ENCODE results near the gene CFAP58. TPM values are rescaled to one million over a fixed set of nuclear protein-coding genes. Genes with fewer than 3 reads are reported as not detected.

The CFAP58 gene
- not detected in 2 replicates for total RNA-seq (2016; rRNA removed; fragmentation: Illumina TruSeq; extraction: Trizol)
- total RNA-seq (2016; cell fraction: cytosol; rRNA removed; fragmentation: Illumina TruSeq; extraction: Trizol; ENCODE audit: low read depth) = not detected in 2 replicates
- total RNA-seq (2016; cell fraction: insoluble cytoplasmic fraction; rRNA removed; fragmentation: Illumina TruSeq; extraction: Trizol) = not detected in 2 replicates
- total RNA-seq (2016; cell fraction: membrane; rRNA removed; fragmentation: Illumina TruSeq; extraction: Trizol) = not detected in 2 replicates
- total RNA-seq (2016; cell fraction: nucleus; rRNA removed; fragmentation: Illumina TruSeq; extraction: Trizol) = not detected in 2 replicates
- polyA plus RNA-seq (2011; rRNA removed) = 0.03 TPM in 2 replicates
- not detected in 2 replicates for polyA plus RNA-seq (2011; cell fraction: cytosol; rRNA removed)
- polyA plus RNA-seq (2011; cell fraction: nucleus; rRNA removed) = 0.12 and 0.19 TPM in 2 replicates
- polyA plus RNA-seq (2012) = 0.09 TPM in 1 of 2 replicates, not detected in the other
- polyA plus RNA-seq (2016; cell fraction: cytosol; fragmentation: Illumina TruSeq; extraction: Trizol; ENCODE audit: low read depth) = not detected in 2 replicates
- polyA plus RNA-seq (2016; cell fraction: insoluble cytoplasmic fraction; fragmentation: Illumina TruSeq; extraction: Trizol; ENCODE audit: low read depth) = not detected in 2 replicates
- polyA plus RNA-seq (2016; cell fraction: membrane; fragmentation: Illumina TruSeq; extraction: Trizol; ENCODE audit: low read depth) = not detected in 2 replicates
- polyA plus RNA-seq (2016; cell fraction: nucleus; fragmentation: Illumina TruSeq; extraction: Trizol; ENCODE audit: insufficient read depth, low read depth) = not detected in 2 replicates
- polyA minus RNA-seq (2011; rRNA and poly(A)+ RNA removed; ENCODE audit: low replicate concordance) = not detected in 2 replicates
- not detected in 2 replicates for polyA minus RNA-seq (2011; cell fraction: cytosol; rRNA and poly(A)+ RNA removed)
- polyA minus RNA-seq (2011; cell fraction: nucleus; rRNA and poly(A)+ RNA removed) = 0.13 TPM in 1 of 2 replicates, not detected in the other
- Bru-seq, nascent RNA = percentile 7 among the genes with signal in this experiment
- BruChase-seq, experiment 1, labeled RNA remaining after a 6-hour chase = percentile 6 among the genes with signal in this experiment
- percentile 1 among the genes with signal in this experiment for BruChase-seq, experiment 2, labeled RNA remaining after a 2-hour chase
- long read RNA-seq, experiment 1 = 0 reads
- long read RNA-seq, experiment 2 = 0 reads

- ChIA-PET POLR2A (no interaction called here), CTCF (ENCODE audit: low intra/inter-chr PET ratio, low total read pairs) (interaction anchor here (1.3 to 2.1 kb wide), 2 partner anchors 48 to 62 kb away, joined by 5 to 7 read pairs; no protein-coding TSS in a partner anchor)
- Histone ChIP-seq H3K36me3 (replicated peaks in 1 of 2; ENCODE audit: control insufficient read depth in 1 of 2, insufficient read depth in 2 of 2, low read length in 2 of 2) (no peaks in the 10 kb centered on the region), H3K4me3 (replicated peaks in 1 of 3; ENCODE audit: insufficient read depth in 1 of 3, low read depth in 2 of 3, low read length in 3 of 3) (peak within 1 kb of the TSS in 1 of 3 experiments; percentile 17; a peak in 1 of 6 replicates), H3K4me2 (ENCODE audit: low read depth, low read length) (peak within 1 kb of the TSS; percentile 56), H3K9ac (ENCODE audit: insufficient read depth, low read depth, low read length) (no peak within 1 kb of the TSS), H2AFZ (ENCODE audit: low read length) (no peak within 1 kb of the TSS), H3K9me3 (ENCODE audit: low read length) (no peaks in the 10 kb centered on the region), H3K4me1 (ENCODE audit: insufficient read depth, low read length) (peaks cover 28% of the 10 kb centered on the region), H3K27ac (ENCODE audit: extremely low read length, insufficient read depth, low read length) (no peak within 1 kb of the TSS), H4K20me1 (ENCODE audit: insufficient read depth, low read length) (no peaks in the 10 kb centered on the region), H3K27me3 (ENCODE audit: control insufficient read depth in 1 of 2, insufficient read depth in 2 of 2, low read length in 2 of 2) (peaks cover 0 to 22% of the 10 kb centered on the region in 2 experiments; a peak in 3 of 5 replicates), H3K79me2 (ENCODE audit: insufficient read depth, low read length) (no peaks in the 10 kb centered on the region)
- WGBS (ENCODE audit: low lambda C conversion rate) = 25% methylated on average over 42 of the region's 43 CpGs
- DNase-seq (ENCODE audit: low spot score) (peak; percentile 45), FAIRE-seq (no peak), ATAC-seq (peak; percentile 62)
- in situ Hi-C loops (cut with HindIII; ENCODE audit: extremely low pct_ligation_motif_present, low pct_unique_long_range_greater_than_20kb) (loop anchor here (10.0 kb wide), 1 partner anchor 309 kb away; no protein-coding TSS in a partner anchor), intact Hi-C loops (cut with micrococcal nuclease; ENCODE audit: unreplicated experiment) (no loop called here)
- no TSS peak for BruUV-seq (replicated peaks)
- TF ChIP-seq KAT8 (CRISPR knock-in tag; IDR thresholded peaks at IDR 0.05) (0 out of 2 replicates have a peak, but pooled peaks have one; percentile 34), ZBTB33 (CRISPR knock-in tag; IDR thresholded peaks at IDR 0.05) (peak; percentile 85), ZBTB34 (CRISPR knock-in tag; IDR thresholded peaks at IDR 0.05) (no peak), ZFAT (CRISPR knock-in tag; conservative IDR thresholded peaks at IDR 0.05) (no peak), ZNF687 (CRISPR knock-in tag; IDR thresholded peaks at IDR 0.05) (peak; percentile 35; the same call in 1 of the 2 replicates), ZNF44 (CRISPR knock-in tag; IDR thresholded peaks at IDR 0.05) (no peak), TERF1 (CRISPR knock-in tag; IDR thresholded peaks at IDR 0.05) (no peak), MXI1 (IDR thresholded peaks at IDR 0.05; ENCODE audit: borderline replicate concordance, low read depth, low read length) (peak; percentile 72; the same call in 1 of the 3 replicates), SP5 (CRISPR knock-in tag; IDR thresholded peaks at IDR 0.05; ENCODE audit: borderline replicate concordance, low read depth) (no peak)
Measured at GRCh38 chr10:104353325-104354048, at the start of gene CFAP58. CFAP58 (plus strand) TSS chr10:104353833; CDS start chr10:104353898, 65 bp downstream.
